ENCODE data around the gene LUZP4.

DNA sequence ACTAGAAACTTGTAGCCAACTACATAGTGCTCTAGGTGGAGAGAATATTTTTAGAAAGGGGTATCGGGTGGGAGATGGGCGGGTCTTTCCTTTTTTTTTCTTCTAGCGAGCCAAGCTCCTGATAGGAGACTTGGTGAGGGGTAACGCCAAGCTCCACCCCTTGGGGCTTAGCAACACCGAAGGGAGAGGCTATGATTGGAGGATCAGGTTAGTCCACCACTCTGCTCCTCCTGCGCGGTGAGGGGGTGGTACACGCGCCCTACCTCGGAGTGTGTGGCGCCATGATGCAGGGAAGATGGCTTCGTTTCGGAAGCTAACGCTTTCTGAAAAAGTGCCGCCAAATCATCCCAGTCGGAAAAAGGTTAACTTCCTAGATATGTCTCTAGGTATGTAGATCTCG is at the start of gene LUZP4:
- no peak for TF ChIP-seq POLR2A (IDR thresholded peaks at IDR 0.05)
- TF ChIP-seq, protein P1, sequence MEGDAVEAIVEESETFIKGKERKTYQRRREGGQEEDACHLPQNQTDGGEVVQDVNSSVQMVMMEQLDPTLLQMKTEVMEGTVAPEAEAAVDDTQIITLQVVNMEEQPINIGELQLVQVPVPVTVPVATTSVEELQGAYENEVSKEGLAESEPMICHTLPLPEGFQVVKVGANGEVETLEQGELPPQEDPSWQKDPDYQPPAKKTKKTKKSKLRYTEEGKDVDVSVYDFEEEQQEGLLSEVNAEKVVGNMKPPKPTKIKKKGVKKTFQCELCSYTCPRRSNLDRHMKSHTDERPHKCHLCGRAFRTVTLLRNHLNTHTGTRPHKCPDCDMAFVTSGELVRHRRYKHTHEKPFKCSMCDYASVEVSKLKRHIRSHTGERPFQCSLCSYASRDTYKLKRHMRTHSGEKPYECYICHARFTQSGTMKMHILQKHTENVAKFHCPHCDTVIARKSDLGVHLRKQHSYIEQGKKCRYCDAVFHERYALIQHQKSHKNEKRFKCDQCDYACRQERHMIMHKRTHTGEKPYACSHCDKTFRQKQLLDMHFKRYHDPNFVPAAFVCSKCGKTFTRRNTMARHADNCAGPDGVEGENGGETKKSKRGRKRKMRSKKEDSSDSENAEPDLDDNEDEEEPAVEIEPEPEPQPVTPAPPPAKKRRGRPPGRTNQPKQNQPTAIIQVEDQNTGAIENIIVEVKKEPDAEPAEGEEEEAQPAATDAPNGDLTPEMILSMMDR (IDR thresholded peaks at IDR 0.05 in 4 of 5, conservative IDR thresholded peaks at IDR 0.05 in 1 of 5): no peak
